ENCODE results near the gene RASA2. TPM values are rescaled to one million over a fixed set of nuclear protein-coding genes. Genes with fewer than 3 reads are reported as not detected.

Gene RASA2
- total RNA-seq, 1 donor from 2014 or later = 7.7 TPM

DNA sequence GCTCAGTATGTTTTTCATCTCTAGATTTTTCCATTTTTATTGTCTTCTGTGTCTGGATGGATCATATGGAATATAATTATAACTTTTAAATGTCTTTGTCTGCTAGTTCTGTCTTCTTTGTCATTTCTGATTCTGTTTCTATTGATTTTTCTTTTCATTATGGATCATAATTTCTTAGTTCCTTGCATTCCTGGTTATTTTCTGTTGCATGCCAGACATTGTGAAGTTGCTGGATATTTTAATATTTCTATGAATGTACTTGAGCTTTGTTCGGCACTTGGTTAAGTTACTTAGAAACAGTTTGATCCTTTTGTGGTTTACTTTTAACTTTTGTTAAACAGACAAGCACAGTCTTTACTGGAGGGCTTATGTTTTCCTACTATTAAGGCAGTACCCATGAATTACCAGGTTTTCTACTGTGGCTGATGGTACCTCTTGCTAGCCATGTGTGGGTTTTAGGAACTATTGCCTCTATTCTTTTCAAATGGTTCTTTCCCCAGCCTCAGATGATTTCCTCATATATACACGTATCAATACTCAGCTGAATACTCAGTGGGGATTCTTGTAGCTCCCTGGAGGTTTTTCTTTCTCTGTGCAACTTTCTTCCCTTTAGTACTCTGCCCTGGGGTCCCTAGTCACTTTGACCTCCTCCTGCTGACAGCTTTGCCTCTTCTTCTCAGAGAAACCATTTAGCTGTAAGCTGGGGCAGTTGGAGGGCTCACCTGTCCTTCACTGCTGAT is 64.3 kb downstream of the RASA2 start:
- Histone ChIP-seq H3K27ac (no peak overlapping the region), H3K9me3 (peaks cover 0 to 5% of the 10 kb centered on the region in 2 donors), H3K27me3 (no peaks in the 10 kb centered on the region), H3K36me3 (peaks cover 0 to 25% of the 10 kb centered on the region in 2 donors), H3K4me1 (peaks cover 0 to 3% of the 10 kb centered on the region in 2 donors), H3K4me3 (no peak overlapping the region)
- intact Hi-C loops (cut with DNase I) = no loop called here
- no peak for DNase-seq (ENCODE audit: low spot score in 2 of 2)
- TF ChIP-seq, protein P1, sequence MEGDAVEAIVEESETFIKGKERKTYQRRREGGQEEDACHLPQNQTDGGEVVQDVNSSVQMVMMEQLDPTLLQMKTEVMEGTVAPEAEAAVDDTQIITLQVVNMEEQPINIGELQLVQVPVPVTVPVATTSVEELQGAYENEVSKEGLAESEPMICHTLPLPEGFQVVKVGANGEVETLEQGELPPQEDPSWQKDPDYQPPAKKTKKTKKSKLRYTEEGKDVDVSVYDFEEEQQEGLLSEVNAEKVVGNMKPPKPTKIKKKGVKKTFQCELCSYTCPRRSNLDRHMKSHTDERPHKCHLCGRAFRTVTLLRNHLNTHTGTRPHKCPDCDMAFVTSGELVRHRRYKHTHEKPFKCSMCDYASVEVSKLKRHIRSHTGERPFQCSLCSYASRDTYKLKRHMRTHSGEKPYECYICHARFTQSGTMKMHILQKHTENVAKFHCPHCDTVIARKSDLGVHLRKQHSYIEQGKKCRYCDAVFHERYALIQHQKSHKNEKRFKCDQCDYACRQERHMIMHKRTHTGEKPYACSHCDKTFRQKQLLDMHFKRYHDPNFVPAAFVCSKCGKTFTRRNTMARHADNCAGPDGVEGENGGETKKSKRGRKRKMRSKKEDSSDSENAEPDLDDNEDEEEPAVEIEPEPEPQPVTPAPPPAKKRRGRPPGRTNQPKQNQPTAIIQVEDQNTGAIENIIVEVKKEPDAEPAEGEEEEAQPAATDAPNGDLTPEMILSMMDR (IDR thresholded peaks at IDR 0.05) = no peak

DNA sequence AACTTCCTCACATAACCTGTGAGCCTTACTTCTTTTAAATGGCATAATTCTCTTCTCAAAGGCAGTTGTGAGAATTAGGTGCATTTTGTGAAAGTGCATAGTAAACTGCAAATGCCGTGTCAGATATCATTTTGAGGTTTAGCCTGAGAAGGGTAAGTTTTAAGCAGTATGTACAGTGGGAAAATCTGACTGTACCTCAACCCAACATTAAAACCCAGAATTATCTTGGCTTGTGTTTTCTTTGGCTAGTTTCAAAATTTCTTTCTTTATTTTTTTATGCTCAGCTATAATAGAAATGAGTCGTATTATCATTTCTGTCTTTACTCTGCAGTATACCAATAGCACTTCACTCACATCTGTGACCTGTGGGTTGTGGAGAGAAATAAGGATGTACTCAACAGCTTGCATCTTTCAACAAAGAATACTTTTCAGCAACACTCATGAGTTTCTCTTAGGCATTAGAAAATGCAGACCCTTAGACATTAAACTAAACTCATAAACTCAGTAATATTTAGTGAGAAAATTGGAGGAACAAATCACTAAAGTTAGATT is 65.7 kb downstream of the RASA2 start:
- Histone ChIP-seq H3K27ac (no peak overlapping the region), H3K27me3 (no peaks in the 10 kb centered on the region), H3K36me3 (peaks cover 0 to 35% of the 10 kb centered on the region in 2 donors), H3K9me3 (no peaks in the 10 kb centered on the region), H3K4me3 (no peak overlapping the region), H3K4me1 (peaks cover 0 to 3% of the 10 kb centered on the region in 2 donors)
- no peak for DNase-seq (ENCODE audit: low spot score in 2 of 2)
- intact Hi-C loops (cut with DNase I) = no loop called here
- TF ChIP-seq, protein P1 (IDR thresholded peaks at IDR 0.05) = no peak

DNA sequence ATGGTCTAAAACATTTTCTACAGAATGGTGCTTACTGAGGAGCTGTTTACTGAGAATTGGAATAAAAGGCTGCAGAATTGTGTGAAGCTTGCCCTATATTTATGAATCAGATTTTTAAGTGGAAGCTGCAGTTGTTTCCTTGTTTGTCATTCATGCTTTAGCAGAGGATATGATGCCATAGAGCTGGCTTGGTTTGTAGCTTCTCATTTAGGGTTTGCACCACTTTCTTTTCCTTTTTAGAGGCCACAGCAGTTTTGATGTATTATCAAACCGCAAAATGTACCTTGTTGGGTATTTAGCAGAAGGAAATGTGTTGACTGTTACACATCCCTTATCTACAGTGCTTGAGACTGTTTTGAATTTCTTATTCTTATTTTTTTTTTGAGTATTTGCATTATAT is 66.2 kb downstream of the RASA2 start:
- H3K27me3 ChIP-seq = no peaks in the 10 kb centered on the region
- DNase-seq (ENCODE audit: low spot score in 2 of 2) = no peak
- H3K36me3 ChIP-seq = peaks cover 0 to 35% of the 10 kb centered on the region in 2 donors
- H3K27ac ChIP-seq = no peak overlapping the region
- no peaks in the 10 kb centered on the region for H3K9me3 ChIP-seq
- no peak overlapping the region for H3K4me3 ChIP-seq
- H3K4me1 ChIP-seq = peaks cover 0 to 3% of the 10 kb centered on the region in 2 donors
- intact Hi-C loops (cut with DNase I) = no loop called here
- TF ChIP-seq, protein P1 (IDR thresholded peaks at IDR 0.05) = no peak

DNA sequence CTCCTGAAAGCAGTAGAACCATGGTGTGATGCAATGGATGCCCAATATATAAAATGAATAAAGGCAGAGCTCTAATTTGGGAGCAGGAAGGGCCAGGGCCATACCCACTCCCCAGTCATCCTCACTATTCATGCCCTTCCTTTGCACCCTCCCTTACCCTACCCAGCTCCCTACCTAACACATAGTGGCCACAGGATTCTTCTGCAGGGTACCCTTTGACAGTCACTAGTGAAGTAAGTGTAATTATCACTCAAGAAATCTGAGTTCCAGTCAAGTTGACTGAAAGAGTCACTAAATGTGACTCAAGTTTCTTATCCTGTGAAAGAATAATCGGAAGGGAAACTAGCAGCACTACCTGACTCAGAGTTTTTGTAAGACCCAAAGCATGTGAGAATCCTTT is 69.2 kb downstream of the RASA2 start:
- Histone ChIP-seq H3K36me3 (peaks cover 0 to 23% of the 10 kb centered on the region in 2 donors), H3K4me1 (peaks cover 0 to 3% of the 10 kb centered on the region in 2 donors), H3K9me3 (no peaks in the 10 kb centered on the region), H3K4me3 (no peak overlapping the region), H3K27ac (no peak overlapping the region), H3K27me3 (no peaks in the 10 kb centered on the region)
- TF ChIP-seq, protein P1 (IDR thresholded peaks at IDR 0.05) = no peak
- DNase-seq (ENCODE audit: low spot score in 2 of 2) = no peak
- intact Hi-C loops (cut with DNase I) = no loop called here

DNA sequence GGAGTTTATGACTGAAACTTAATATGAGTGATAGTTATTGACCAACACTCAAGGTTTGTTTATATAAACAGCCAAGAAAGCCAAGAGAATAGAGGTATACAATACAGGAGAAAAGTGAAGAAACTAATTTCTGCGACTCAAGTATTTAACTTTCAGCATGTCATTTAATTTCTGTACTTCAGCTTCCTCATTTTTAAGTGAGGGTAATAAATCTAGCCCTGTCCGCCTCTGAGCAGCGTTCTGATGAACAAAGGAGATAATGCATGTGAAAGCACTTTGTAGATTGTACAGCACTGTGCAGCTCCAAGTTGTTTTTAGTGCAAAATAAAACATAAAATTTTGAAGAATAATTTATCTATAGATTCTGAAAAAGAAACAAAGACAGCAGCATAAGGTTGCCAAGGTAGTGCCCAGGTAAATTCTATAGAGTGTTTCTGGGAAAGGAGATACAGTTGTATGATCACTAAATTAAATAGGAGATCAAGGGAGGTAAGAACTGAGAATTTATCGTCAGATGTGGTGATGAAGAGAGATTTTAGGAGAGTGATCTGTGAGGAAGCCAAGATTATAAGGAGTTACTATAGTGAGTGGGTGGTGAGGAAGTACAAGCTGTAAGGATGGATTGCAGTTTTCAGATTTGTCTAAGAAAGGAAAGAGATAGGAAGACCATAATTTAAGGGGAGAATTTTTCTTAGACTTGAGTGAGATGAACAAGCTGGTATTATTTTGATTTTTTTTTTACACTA is 71.3 kb downstream of the RASA2 start:
- intact Hi-C loops (cut with DNase I) = no loop called here
- TF ChIP-seq, protein P1 (IDR thresholded peaks at IDR 0.05) = no peak
- Histone ChIP-seq H3K9me3 (no peaks in the 10 kb centered on the region), H3K4me1 (no peaks in the 10 kb centered on the region), H3K27me3 (no peaks in the 10 kb centered on the region), H3K36me3 (peaks cover 0 to 19% of the 10 kb centered on the region in 2 donors), H3K4me3 (no peak overlapping the region), H3K27ac (no peak overlapping the region)
- DNase-seq (ENCODE audit: low spot score in 2 of 2) = no peak

Measured in ascending aorta (tissue), 2 donors.